ENCODE results near the gene RTP5.
"Not testable (repeated sequence)": the region's sequence is repeated elsewhere in the genome, so short reads cannot be mapped to it uniquely, and the experiment has no call there.

Gene RTP5

DNA sequence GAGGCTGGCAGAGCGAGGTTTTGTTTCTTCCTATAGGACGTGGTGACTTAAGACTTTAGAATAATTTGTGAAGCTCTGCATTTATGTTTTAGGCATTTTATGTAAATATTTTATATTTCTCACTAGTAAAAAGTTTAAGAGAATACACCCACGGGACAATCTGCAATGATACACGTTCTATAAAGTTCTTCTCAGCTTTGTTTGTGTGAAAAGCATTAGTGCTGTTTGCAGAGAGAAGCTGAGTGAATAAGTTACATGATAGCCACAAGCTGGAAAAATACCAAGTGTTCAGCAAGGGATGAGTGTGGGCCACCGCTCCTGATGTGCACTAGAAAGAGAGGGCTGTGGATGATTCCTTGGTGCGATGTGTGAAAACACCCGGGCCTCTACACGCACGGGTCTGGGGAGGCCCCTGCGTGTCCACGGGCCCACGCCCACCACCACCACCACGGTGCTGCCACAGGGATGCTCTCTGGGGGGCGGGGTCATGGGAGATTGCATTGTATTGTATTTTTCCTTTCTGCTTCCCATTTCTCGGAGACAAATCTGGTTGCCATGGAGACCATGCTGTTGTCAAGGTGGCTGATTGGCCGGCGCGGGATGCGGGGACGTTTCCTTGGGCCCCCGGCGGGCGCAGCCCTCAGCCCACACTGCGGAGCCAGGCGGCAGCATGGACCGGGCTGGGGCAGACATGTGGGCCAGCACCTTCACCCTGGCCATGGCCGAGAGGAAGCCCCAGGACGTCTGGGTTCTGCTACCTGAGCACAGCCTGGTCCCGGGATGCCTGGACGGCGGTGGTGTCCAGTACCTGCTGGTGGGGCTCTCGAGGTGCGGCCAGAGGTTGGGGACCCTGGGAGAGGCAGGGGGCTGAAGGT is at the start of gene RTP5:
TSS of gene RTP5 (plus strand) at position 643 of the 875 bp plus-strand sequence. CDS start at position 671, 28 bp downstream.
- DNase-seq, result no peak

- DNase-seq, result not testable (repeated sequence)
These were observed 49.4 kb upstream of the RTP5 start for GRCh38 chr2:241819947-241820624.

- no peak for DNase-seq
These were observed 48.7 kb upstream of the RTP5 start for GRCh38 chr2:241820625-241821384.

- DNase-seq, result no peak
These were observed 47.9 kb upstream of the RTP5 start for GRCh38 chr2:241821460-241822263.

DNA sequence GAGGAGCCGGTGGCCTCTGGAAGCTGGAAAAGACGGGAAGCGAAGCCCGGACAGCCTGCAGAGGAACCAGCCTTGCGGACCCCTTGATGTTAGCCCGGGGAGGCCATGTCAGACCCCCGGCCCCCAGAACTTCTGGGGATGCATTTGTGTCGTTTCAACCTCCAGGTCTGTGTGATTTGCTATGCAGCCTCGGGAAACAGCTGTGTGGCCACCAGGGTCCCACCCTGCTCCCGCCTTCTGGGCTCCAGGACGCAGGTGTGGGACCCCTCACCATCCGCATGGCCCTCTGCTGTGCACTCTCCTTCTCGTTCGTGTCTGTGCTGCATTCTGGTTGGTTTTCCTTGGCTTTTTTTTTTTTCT is 47.3 kb upstream of the RTP5 start:
- DNase-seq, result no peak

DNA sequence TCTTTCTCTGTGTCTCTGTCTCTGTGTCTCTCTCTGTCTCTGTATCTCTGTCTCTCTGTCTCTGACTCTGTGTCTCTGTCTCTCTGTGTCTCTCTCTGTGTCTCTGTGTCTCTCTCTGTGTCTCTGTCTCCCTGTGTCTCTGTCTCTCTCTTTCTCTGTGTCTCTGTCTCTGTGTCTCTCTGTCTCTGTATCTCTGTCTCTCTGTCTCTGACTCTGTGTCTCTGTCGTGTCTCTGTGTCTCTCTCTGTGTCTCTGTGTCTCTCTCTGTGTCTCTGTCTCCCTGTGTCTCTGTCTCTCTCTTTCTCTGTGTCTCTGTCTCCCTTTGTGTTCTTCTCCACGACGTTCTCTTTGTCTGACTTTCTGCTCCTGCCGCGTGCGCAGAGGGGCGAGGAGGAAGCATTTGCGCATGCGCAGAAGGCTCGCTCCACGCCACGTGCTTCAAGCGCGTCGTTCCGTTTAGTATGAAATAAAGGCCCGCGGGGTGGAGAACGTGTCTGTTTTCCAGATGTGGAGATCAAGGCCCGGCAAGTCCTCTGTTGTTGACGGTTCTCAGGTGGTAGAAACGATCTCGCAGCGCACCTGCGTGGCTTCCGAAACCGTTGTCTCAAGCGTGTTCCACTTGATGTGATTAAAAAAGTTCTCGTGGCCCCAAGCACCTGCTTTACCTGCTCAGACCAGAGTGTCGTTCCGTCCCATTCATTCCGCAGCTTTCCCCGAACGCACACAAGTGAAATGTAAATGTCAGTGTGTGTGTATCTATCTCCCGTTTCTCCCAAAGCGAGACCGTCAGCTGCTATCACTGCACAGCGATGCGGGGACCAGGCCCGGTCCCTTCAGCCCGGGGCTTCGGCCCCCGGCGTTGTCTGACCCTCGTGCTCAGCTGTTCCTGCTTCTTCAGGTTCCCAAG is 45.7 kb upstream of the RTP5 start:
- not testable (repeated sequence) for DNase-seq

- DNase-seq, result no peak
These were observed 42.1 kb upstream of the RTP5 start for GRCh38 chr2:241827394-241827793.

- DNase-seq, result peak; percentile 73
These were observed 36.3 kb upstream of the RTP5 start for GRCh38 chr2:241833101-241833663.

GRCh38 chr2:241833756-241834526 is 35.6 kb upstream of the RTP5 start:
- DNase-seq, result not testable (repeated sequence)

DNA sequence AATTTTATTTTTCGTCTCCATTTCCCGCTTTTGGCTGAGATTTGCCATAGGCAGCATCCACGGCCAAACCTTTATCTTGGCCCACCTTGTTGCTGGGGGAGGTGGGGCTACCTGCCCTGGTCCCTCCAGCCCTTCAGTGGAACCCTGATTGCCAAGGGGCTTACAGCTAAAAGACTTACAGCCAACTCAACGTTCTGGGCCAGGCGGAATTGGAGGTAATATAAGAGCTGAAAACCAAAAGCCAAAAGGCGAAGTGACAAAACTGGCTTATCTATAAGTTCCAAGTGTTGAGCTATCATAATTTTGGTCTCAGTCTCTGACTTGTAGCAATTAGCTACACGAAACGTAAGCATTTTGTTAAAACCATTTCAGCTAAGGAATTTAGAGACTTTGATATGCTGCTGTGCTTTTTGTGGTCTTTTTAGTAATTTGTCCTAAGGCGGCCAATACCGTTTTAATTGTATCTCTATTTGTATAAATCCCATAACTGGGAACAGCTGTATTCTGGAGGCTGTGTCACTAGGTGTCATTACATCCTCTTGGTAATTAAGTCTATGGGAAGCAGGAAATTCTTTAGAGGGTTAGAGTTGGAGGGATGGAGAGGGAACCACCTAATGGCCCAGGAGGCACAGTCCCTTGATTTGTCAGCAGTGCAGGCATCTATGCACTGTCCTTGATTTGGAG is 34.9 kb upstream of the RTP5 start:
- no peak for DNase-seq

GRCh38 chr2:241835611-241836010 is 33.9 kb upstream of the RTP5 start:
- DNase-seq, result no peak

DNA sequence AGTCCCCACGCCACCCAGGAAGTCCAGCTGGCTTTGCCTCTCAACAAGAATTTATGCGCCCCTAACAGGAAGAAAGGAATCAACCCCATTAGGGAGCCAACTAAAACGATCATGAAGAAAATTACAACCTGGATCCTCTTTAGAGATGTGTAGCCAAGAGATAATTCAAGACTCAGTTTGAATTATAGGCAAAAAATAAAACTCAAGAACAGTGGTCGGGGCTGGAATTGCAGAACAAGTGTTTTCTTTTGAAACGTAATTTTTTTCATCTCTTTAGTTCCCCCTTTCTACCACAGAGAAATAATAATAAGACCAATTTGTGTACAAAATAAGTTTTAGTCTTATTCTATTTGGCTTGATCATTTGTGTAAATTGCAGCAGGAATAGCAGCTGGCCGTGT is 33.2 kb upstream of the RTP5 start:
- no peak for DNase-seq

DNA sequence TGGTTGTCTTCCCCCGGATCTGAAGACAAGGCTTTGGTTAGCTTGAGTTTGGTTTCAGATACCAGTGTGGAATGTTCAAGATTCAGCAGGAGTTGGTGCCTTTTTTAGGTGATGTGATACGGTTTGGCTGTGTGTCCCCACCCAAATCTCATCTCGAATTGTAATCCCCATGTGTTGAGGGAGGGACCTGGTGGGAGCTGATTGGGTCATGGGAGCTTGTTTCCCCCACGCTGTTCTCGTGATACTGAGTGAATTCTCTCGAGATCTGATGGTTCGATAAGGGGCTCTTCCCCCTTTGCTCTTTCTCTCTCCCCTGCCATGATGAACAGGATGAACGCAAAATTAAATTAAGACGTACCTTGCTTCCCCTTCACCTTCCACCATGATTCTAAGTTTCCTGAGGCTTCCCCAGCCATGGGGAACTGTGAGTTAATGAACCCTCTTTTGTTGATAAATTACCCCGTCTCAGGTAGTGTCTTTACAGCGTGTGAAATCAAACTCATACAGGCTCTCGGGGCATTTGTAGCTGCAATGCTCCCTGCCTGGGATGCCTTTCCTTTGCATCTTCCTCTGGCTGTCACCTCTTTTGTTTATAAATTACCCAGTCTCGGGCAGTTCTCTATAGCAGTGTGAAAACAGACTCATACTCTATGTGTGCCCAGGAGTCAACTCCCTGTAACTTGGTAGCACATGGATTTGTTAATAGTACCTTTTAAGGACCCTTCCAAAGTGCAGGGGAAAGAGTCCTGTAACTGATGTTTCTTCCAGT is 32.1 kb upstream of the RTP5 start:
- no peak for DNase-seq

DNA sequence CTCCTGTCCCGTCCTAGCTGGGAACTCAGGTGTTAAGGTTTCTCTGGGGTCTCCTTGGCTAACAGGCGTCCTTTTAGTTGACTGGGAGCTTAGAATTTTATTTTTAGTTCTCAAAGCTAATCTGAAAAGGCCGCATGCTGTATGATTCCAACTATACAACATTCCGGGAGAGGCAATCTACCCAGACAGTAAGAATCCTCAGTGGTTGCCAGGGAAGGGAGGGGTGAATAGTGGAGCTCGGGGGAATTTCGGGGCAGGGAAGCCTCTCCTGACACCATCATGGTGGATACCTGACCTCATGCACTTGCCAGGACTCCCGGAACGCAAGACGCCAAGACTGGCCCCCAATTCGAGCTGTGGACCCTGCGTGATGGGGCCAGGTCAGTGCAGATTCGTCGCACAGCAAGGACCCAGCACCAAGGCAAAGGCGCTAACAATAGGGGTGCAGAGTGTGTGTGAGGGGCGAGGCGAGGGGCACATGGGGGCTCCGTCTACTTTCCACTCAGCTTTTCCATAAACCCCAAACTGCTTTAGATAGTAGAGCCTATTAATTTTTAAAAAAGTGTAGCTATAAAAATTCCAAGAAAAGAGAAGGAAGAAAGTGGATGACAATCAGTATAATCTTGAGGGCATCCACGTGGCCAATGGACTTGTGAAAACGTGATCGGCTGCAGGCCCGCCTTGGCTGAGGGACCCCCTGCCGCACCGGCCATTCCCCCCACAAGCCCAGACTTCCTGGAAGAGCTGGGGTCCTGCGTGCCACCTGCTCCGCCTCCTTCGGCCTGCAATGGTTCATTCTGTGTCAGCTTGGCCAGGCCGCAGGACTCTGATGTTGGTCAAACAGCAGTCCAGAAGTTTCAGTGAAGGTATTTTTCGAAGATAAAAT is 28.1 kb upstream of the RTP5 start:
- DNase-seq, result no peak

DNA sequence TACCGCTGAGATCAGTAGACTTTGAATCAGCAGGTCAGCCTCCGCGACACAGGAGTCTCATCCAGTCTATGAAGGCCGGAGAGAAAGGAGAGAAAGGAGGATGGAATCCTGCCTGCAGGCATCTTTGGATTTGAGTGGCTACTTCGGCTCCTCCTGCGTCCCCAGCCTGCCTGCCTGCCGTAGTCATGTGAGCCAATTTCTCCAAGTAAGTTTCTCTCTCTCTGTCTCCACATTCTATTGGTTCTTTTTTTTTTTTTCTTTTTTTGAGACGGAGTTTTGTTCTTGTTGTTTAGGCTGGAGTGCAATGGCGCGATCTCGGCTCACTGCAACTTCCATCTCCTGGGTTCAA is 27.5 kb upstream of the RTP5 start:
- no peak for DNase-seq

DNA sequence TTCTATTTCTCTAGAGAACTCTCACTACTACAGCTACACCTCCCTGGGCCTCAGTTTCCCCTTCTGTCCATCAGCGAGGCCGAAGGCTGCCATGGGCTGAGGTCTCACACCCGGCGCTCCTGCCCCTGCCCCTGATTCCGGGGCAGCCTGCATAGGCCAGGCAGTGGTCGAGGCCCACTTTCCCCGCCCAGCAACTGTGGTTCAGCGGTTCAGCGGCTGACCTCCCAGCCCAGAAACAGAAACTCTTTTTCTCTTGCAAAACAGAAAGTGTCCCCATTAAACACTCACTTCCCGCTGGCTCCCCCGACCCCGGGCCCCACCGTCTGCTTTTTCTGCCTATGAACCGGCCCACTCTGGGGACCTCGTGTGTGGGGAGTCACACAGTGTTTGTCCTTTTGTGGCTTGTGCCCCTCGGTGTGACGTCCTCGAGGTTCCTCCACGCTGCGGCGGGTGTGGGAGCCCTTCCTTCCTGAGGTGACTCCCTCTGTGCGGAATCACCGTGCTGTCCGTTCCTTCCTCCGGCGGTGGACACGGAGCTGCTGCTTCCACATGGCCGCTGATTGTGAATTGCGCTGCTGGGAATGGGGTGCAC is 26.8 kb upstream of the RTP5 start:
- DNase-seq, result no peak

- no peak for DNase-seq
These were observed 26.0 kb upstream of the RTP5 start for GRCh38 chr2:241843321-241844065.

Measured in fibroblast of skin of right biceps (primary cell).